GM19351 (cell line): ENCODE results near the gene UBE2O.
A peak's percentile ranks its signal among the peaks of the same experiment; 100 is the strongest.
"Not testable (repeated sequence)": the region's sequence is repeated elsewhere in the genome, so short reads cannot be mapped to it uniquely, and the experiment has no call there.

ENCODE experiments used
- ATAC-seq: cut with Tn5 transposase; IDR thresholded peaks from one replicate; pipeline ENCODE4 v1.9.1; 2021; ENCODE audit warnings: mild to moderate bottlenecking, moderate library complexity; ENCODE audit not compliant: unreplicated experiment

The UBE2O gene

DNA sequence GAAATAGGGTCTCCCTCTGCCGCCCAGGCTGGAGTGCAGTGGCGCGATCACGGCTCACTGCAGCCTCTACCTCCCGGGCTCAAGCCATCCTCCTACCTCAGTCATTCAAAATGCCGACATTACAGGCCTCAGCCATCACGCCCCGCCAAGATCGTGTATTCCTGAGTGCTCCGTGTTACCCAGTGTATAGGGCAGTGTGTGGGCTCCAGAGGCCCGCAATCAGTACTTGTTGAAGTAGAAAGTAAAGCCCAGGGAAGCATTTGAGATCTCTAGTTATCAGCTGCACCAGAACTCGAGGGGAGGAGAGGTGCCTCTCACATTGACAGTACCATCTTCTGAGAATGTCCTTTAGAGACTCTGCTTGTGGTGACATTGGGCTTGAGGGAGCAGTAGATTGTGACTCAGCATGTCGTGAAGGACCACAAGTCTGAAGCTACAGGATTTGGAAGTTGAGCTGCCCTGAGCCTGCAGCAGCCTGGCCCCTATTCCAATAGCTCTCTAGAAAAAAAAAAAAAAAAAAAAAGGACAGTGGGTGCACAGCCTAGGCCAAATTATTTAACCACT lies 98.1 kb downstream of the UBE2O start:
- no peak for ATAC-seq

- no peak for ATAC-seq
Observed at GRCh38 chr17:76354317-76354729, 98.6 kb downstream of the UBE2O start.

DNA sequence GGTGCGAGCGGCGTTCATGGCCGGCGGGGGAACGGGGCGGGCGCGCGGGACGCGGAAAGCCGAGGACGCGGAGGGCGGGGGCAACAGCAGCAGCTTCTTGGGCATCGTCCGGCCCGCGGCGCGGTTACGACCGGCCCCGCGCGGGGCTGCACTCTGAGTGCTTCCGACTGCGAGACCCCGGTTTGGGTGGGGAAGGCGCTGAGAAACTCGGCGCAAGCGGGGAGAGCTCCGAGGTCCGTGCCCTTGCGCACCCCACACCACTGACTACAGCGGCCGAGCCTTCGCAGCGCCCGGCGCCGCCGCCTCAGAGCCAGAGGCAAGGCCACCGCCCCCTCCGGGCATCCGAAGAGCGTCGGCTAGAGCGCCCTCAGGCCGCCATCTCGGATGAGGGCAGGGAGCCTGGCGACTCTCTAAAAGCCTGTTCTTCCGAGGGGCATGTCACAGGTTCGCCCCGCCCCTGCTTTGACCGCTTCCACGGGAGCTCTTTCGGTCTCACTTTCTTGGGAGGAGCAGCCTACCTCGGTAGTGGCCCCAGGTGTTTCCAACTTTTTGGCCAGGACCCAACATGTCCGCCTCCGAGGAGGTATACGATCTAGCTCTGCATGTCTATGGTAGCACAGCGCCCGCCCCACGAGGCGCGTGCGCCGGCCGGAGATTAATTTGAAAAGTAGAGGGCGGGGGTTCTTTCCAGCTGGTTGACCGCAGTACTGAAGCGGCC lies 99.2 kb downstream of the UBE2O start, which contains the start of gene PRPSAP1:
Gene PRPSAP1, minus strand, starts transcription at position 318 of the 718 bp plus-strand sequence. Its CDS starts 213 bp downstream, at position 105.
- ATAC-seq = peak; percentile 89

DNA sequence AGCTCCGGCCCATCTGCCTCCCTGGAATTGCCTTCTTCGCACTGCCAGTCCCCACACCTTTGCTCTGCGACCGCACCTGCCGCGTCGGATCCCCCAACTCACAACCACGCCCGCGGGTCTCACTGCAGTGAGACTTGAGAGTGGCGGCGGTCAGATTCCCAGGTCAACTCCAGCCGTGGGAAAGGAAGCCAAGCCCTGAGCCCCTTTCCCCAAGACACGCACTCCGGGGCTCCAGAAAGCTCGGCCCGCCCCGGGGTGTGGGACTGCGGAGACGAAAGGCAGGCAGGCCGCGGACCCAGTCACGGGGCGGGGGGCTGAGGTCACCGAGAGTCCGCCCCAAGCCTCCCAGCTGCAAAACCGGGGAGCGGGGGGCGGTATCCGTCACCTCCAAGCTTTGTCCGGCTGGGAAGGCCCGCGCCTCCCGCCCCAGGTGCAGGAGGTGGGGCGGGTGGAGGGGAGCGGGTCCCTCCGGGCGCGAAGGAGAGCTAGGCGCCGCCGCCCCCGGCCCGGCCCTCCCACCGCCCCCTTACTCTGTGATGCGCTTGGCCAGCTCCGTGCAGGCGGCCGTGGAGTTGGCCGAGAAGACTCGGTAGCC lies 99.9 kb downstream of the UBE2O start:
- no peak for ATAC-seq

- no peak for ATAC-seq
Observed at GRCh38 chr17:76351526-76352071, 101.4 kb downstream of the UBE2O start.

- no peak for ATAC-seq
Observed at GRCh38 chr17:76350463-76350862, 102.5 kb downstream of the UBE2O start.

GRCh38 chr17:76346936-76347335 lies 106.0 kb downstream of the UBE2O start:
- ATAC-seq = not testable (repeated sequence)

- no peak for ATAC-seq
Observed at GRCh38 chr17:76345377-76345974, 107.5 kb downstream of the UBE2O start.

DNA sequence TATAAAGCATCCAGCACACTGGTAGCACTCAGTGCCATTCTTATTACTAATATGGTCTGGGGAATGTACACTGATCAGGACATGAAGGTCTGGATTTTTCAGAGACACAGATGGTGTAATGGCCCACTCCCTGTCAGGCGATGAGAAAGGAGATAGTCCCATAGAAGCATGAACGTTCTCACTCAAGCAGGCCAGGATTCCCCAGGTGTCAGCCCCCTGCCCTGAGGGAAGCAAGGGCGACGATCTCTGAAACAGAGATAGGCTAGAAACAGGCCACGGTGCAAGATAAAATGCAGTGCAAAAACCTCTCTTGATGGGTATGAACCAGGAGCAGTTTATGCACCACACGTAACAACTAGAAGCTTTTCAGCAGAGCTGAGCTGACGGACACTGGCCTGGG lies 109.8 kb downstream of the UBE2O start:
- no peak for ATAC-seq

- no peak for ATAC-seq
Observed at GRCh38 chr17:76341301-76341700, 111.7 kb downstream of the UBE2O start.
